A673 (cell line): ENCODE results near the gene BBS2.

Experiments
- EZH2 ChIP-seq: fragments of 200-600 bp; sonication (generic); IDR thresholded peaks from 2 replicates; pipeline ENCODE4 v1.6.1; 2017; ENCODE audit warnings: borderline replicate concordance, low read depth, mild to moderate bottlenecking, mixed read lengths, antibody characterized with exemption, low read length; ENCODE audit not compliant: poor library complexity, severe bottlenecking
- TF ChIP-seq, protein P1 (sequence below): fragments of 300-800, 200-600 bp; sonication (generic); conservative IDR thresholded peaks from 2 replicates; pipeline ENCODE4 v1.5.1; 2017; ENCODE audit warnings: low read depth, mild to moderate bottlenecking, antibody characterized with exemption, low read length, moderate library complexity, mixed read lengths

DNA sequence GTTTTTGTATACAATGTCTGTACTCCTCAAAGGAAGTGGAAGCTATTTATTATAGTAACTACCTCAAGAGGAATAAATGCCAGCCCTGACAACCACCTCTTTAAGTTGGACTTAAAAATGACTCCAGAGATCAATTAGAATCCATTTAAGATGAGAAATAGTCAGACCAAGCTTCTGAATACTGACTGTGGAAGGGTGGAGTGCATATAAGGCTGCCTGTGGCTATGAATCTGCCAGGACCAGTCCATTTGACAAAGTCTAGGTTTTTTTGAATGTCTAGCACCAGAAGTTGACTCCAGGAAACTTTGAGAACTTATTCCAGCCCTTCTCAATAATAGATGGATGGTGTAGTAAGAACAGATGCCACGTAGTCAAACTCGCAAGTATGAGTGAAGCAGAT is 53.5 kb downstream of the BBS2 start:
- TF ChIP-seq, protein P1, sequence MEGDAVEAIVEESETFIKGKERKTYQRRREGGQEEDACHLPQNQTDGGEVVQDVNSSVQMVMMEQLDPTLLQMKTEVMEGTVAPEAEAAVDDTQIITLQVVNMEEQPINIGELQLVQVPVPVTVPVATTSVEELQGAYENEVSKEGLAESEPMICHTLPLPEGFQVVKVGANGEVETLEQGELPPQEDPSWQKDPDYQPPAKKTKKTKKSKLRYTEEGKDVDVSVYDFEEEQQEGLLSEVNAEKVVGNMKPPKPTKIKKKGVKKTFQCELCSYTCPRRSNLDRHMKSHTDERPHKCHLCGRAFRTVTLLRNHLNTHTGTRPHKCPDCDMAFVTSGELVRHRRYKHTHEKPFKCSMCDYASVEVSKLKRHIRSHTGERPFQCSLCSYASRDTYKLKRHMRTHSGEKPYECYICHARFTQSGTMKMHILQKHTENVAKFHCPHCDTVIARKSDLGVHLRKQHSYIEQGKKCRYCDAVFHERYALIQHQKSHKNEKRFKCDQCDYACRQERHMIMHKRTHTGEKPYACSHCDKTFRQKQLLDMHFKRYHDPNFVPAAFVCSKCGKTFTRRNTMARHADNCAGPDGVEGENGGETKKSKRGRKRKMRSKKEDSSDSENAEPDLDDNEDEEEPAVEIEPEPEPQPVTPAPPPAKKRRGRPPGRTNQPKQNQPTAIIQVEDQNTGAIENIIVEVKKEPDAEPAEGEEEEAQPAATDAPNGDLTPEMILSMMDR: no peak
- no peak for TF ChIP-seq EZH2
